NCI-H187 treated with DMSO at 0.1 percent for 48 hours (cell line): ENCODE data around the gene FADS1.

ENCODE experiments used
- DNase-seq: peaks from one replicate; lab custom pipeline; 2025; lab: John Stamatoyannopoulos, UW

The FADS1 gene

DNA sequence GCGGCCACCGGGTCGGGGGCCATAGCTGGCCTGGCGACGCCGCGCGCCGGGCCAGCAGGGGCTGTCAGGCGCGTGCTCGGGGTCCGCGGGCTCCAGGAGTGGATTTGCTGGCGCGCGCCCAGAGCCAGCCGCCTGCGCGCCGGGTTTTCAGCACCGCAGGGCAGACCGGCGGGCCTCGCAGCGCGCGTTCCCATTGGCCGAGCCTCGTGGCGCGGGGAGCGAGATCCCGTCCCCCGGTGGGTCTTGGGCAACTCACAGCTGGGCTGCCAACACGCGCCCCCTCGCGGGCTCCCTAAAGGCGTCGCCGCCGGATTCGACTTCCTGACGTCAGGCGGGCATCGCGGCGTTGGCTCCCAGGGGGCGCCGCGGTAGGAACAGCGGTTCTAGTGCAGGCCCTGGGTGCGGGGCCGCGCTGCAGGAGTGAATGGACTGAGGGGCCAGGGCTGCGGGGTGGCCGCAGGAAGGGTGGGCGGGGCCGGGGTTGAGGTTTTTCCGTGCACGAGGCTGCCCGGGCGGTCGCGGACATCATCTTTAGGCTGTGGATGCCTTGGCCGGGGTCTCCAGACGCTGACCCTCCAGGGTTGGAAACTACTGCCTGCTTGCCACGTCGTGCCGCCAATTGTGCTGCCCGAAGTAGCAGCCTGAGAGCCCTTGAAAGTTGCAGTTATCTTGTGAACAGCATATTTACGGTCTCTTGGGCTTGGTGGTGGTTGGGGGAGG, at the start of gene FADS1:
TSS of gene FADS1 (minus strand) at position 268 of the 720 bp plus-strand sequence. CDS start at position 194, 74 bp downstream.
- peak; percentile 67 for DNase-seq

DNA sequence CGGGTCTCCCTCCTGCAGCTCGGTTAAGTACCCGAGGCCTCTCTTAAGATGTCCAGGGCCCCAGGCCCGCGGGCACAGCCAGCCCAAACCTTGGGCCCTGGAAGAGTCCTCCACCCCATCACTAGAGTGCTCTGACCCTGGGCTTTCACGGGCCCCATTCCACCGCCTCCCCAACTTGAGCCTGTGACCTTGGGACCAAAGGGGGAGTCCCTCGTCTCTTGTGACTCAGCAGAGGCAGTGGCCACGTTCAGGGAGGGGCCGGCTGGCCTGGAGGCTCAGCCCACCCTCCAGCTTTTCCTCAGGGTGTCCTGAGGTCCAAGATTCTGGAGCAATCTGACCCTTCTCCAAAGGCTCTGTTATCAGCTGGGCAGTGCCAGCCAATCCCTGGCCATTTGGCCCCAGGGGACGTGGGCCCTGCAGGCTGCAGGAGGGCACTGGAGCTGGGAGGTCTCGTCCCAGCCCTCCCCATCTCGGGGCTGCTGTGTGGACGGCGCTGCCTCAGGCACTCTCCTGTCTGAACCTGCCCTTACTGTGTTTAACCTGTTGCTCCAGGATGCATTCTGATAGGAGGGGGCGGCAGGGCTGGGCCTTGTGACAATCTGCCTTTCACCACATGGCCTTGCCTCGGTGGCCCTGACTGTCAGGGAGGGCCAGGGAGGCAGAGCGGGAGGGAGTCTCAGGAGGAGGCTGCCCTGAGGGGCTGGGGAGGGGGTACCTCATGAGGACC, 49.6 kb upstream of the FADS1 start:
- no peak for DNase-seq

DNA sequence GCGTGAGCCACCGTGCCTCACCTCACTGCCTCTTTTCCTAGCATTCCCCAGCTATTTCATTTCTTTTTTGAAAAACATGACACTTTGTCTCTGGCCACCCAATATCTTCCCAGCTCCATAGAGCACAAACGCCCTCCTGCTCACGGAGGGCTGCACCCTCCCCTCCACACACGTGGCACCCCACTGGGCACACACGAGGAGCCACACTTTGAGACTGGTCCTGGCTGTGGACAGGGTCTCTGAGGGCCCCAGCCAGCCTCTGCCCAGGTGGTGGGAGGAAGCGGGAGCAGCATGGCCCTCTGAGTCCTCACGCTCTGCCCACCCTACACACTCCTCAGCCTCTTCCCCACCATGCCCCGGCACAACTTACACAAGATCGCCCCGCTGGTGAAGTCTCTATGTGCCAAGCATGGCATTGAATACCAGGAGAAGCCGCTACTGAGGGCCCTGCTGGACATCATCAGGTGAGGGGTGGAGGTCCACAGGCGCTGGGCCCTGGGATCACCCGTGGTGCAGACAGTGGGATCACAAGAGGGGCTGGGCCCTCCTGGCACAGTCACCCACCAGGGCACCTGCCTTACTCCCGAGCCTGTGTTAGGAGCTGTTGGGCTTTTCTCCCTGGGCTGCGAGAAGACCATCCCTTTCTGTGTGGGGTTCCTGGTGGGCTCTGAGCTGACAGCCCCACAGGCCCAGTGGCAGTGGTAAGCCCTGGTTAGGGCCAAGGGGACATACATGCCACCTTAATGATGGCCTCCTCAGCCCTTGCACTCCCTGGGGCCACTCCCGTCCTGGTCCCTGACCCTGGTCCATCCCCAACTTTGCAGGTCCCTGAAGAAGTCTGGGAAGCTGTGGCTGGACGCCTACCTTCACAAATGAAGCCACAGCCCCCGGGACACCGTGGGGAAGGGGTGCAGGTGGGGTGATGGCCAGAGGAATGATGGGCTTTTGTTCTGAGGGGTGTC, 48.3 kb upstream of the FADS1 start:
- no peak for DNase-seq

DNA sequence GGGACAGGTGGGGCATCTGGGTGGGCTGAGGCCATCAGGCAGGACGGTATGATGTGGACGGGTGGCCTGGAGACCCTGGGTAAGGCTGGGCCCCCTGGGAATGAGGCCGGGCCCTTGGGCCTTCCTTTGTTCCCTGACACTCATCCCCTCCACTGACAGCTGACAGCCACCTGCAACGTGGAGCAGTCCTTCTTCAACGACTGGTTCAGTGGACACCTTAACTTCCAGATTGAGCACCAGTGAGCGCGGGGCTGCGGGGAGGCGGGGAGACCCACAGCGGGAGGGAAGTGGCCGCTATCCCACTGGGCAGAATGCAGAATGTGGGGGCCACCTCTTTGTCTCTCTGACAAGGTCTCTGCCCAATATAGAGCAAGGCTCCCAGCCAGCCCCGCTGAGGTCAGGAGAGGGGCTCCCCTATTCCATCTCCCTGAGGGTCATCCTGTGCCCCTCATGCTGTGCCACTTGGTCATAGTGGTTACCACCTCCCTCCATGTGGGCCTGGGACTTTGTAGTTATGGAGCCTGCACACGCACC, 46.8 kb upstream of the FADS1 start:
- DNase-seq, result no peak

DNA sequence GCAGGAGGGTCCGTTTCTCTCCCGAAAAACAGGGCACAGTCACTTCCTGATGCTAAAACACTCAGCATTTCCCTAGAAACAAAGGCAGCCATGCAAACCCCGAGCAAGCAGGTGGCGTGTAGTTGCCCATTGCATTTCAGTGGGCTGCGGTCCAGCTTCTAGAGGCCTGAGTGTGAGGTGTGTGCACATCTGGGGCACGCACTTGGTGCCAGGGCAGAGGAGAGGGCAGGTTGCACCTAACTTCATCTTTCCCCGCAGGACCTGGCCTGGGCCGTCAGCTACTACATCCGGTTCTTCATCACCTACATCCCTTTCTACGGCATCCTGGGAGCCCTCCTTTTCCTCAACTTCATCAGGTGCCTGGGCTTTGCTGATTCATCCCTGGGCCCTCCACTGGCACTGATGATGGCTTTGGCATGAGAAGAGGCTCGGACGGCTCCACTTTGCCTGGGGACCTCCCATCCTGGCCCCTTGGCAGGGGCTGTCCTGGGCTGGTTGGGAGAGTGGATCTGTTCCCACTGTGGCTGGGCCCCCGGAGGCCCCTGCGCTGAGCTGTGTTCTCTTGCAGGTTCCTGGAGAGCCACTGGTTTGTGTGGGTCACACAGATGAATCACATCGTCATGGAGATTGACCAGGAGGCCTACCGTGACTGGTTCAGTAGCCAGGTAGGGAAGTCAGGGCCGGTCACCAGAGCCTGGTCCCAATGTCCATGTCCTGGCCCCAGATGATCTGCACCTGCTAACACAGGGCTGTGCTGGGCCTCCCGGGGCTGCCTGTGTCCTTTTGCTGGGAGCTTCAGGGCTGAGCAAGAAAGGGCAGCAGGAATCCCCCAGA, 46.1 kb upstream of the FADS1 start:
- DNase-seq, result no peak

DNA sequence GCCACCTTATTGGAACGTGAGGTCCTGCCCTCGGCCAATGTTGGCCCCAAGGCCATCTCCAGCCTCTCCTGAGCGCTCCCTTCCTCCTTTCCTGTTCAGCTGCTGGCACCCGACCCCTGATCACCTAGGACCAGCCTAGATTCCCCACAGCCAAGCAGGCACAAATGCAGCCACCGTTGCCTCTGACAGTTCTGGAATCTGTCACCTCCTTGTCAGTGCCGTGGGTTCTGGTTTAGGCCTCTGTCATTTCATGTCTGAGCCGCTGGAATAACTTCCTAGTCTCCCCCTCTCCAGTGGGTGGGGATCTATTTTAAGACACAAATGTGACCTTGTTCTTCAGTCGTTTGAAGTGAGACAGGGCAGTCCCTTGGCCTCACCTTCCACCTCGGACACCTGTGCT, 44.8 kb upstream of the FADS1 start:
- DNase-seq, result no peak

DNA sequence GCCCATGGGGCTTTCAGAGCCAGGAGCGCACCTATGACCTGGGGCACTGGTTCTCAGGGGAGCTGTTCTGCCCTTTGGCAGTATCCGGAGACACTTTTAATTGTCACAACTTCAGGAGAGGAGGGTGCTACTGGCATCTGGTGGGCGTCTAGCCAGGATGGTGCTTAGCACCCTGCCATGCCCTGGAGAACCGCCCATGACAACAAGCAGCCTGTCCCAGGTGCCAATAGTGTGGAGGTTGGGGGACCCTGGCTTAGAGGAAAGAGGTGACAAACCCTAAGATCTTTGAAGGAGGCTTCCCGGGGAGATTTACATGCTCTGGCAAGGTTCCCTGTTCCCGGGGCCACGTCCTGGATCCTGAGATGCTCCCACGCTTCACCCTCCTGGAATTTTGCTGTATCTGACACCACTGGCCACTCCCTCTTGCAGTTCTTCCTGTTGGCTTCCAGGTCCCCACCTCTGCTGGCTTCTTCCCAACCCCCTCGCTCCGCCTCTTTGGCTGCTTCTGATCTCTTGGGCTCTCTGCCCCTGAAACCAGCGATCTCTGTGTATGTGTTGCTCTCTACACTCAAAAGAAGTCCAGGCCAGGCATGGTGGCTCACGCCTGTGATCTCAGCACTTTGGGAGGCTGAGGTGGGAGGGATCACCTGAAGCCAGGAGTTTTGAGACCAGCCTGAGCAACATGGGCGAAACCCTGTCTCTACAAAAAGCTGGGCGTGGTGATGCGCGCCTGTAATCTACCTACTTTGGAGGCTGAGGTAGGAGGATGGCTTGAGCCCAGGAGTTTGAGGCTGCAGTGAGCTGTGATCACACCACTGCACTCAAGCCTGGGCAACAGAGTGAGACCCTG, 43.5 kb upstream of the FADS1 start:
- DNase-seq, result no peak

DNA sequence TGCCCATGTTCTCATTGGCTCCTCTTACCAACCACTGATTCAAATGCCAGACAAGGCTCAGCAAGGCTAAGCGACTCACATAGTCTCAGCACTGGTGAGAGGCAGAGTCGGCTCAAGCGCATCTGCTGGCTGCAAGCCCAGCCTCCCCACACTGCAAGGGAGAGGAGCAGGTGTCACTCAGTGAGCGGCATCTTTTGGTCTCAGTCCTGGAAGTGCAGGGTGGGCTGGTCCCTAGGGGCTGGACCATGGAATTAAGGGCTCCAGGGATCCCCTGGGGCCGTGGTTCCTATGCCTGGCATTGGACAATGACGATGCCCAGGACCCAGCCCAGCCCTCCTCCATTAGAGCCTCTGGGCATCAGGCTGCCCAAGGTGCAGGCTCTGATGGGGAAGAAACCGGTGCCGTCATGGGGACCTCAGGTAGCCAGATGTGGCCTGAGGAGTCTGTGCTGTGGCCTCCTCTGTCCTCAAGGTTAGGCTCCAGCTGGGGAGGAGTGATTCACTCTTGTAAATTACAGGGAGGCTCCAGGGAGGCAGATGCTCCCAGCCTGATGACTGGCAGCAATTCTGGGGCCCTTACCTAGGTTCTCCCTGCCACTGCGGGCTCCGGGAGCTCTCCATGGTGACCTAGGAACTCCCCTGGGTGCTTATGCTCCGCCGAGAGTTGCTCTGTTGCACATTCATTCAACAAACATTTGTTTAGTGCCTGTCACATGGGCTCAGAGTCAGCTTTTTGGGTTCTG, 39.3 kb upstream of the FADS1 start:
- DNase-seq, result no peak

DNA sequence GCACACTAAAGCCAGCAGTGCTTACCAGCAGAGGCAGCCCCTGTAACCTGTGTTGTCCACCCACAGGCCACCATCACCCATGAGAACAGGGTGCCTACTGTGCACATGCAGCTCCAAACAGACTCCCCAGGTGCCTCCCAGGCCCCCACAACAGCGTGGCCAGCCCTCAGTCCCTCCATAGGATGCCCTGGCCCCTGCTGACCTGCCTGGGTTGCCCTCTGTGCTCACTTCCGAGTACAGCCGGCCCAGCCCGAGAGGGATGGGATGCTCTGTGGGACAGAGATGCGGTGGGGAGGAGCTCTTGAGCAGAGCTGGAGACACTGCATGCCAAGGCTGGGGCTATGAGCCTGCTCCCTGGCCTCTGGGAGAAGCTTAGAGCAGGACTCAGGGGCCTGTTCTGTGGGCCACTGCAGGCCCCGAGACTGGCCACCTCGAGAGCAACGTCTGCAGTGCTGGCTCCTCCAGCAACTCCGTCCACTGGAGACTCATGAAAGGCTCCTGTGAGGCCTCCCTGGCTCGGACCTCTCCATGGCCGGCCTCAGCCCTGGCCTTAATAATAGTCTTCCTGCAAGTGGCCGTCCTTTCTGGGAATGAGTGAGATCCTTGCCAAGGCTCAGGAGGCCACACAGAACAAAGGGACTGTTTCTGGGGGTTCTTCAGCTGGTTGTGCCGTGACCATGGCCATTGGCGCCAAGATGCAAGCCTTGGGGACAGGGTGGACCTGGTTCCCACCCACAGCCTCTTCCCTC, 38.3 kb upstream of the FADS1 start:
- DNase-seq, result no peak

DNA sequence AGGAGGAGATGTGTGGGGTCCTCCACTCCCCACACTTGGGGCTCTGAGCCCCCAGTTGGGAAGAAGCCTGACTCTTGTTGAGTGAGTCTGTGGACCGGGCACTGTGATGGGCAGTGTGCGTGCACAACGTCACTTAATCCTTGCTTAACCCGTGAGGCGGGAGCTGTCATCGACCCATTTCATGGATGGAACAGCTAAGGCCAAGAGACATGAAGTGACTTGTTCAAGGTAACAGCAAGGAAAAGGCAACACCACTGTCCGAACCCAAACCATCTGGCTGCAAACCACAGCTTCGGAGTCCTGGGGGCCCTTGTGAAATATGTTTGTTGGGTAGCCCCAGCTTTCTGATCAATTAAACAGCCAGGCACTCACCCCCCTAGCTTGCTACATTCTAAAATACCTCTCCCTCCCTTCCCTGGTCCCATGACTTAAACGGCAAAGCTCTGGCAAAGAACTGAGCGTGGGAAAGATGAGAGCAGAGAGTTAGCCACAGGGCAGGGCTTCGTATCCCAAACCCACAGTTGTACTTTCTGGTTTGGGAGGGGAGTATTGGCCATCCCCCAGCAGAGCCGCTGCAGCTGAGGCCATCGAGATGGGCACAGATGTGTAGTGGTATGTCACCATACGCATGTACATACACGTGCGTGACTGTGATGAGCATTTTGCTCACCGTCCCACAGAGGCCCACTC, 37.5 kb upstream of the FADS1 start:
- DNase-seq, result no peak

DNA sequence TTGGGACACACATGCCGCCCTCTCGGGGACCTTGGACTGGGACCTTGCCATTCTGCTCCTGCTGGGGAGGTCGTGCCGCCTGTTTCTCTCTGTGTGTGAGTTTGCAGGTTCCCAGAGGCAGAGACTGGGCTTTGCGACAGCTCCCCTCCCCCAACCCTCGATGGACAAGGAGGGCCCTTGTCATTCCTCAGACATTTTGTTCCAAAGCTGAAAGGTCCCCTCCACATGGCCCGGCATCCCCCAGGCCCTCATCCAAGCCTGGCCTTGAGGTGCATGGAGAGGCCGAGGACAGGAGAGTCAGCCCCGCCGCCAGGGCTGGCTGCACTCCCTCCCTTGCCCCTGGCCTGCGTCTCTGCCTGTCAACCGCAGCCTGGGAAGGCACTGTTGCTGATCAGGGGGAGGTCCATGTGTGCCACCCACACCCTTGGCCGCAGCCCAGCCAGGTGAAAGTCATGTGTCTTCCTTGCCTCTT, 36.9 kb upstream of the FADS1 start:
- no peak for DNase-seq

DNA sequence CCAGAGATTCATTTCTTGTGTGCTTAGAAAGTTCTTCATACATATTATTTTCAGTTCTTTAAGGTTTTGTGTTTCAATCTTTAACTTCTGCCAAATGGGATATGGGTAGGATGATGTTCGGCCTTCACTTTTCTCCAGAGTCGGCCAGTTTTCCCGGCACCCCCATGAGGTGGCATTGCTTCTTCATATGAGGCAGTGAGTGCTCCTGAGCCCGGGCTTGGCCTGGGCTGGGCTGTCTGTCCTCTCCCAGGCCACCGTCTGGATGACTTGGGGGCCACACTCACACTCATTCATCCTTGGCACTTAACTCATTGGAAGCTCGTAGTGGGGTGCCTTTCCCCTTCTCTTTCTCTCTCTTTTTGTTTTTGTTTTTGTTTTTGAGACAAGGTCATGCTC, 35.1 kb upstream of the FADS1 start:
- no peak for DNase-seq

DNA sequence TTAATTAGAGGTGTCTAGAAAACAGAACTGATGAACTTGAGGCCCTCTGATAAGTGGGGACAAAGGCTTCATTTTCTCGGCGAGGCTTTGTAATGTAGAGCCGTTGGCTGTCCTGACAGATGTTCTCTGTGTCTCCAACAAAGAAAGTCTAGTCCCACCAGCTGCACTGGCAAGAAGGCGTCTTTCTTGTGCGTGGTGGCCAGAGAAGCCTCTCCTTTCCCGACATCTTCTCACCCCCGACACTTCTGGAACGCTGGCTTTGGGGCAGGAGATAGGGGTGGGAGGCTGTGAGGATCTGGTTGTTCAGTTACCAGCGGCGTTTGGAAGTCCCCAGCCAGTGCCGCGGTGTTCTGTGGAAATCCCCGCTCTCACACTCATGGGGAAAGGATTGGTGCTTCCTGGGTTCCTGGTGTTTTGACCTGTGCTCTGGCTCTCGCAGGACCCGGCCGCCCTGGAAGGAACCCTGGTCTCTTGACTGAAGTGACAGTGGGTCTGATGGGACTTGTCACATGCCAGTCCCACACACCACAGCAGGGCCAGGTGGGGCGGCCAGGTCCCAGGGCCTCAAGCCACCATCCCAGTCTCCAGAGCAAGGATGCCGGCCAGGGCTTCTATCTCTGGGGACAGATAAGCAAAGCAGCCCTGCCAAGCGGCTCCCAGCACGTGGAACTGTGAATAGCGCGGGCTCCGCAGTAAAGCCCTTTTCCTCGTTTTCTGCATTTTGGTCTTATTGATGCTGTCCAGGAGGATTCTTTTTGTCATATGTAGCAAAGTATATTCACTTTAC, 34.5 kb upstream of the FADS1 start:
- no peak for DNase-seq

DNA sequence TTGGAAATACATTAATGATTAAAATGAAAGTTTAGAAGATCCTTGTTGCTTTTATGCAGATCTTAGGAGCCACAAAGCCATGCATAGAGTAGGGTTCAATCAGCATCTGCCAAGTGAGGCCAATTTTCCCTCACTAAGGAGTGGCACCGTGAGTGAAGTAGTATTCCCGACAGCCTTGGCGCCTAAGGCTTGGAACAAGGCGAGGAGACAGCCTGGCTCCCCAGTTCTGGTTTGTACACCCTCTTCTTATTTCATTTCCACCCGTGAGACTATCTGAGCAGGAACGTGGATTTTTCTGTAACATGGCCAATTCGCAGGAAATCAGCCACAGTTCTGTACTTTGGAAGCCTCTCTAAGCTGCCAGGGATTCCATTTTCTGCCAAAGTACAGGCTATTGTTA, 33.9 kb upstream of the FADS1 start:
- DNase-seq, result no peak

DNA sequence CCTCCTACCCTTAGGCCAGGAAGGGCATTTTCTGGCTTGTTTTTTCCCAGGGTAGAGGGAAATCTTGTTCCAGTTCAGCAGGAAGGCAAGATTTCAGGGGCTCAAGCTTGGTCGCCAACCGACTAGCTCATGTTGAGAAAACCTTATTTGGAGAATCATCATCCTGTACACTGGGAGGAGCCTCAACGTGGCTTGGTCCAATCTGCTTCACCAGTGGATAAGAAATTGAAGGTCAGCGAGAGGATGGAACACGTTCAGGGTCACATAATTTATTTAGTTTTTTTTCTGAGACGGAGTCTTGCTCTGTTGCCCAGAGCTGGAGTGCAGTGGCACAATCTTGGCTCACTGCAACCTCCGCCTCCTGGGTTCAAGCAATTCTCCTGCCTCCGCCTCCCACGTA, 31.8 kb upstream of the FADS1 start:
- no peak for DNase-seq

DNA sequence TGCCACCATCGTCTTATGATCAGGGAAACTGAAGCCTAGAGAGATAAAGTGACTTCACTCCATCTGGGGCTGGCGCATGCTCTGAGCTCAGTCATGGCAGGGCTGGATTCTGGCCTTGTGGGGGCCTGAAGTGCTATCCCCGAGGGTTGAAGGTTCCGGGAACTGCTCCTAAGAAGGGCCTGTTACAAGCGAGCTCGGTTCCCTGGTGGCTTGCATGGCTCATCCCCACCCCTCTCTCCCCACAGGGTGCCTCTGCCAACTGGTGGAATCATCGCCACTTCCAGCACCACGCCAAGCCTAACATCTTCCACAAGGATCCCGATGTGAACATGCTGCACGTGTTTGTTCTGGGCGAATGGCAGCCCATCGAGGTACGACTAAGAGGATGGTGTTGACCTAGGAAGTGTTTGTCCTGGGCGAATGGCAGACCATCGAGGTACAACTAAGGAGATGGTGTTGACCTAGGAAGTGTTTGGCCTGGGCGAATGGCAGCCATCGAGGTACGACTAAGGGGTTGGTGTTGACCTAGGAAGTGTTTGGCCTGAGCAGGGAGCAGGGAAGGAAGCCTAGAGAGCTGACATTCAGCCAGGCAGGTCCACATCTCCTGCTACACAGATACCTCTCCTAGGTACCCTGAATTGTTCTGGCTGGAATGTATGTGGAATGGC, 31.2 kb upstream of the FADS1 start:
- no peak for DNase-seq
